HepG2 (cell line): ENCODE data around the gene SCUBE1. TPM values are rescaled to one million over a fixed set of nuclear protein-coding genes. Genes with fewer than 3 reads are reported as not detected.

ENCODE experiments used
- ATAD3A ChIP-seq: sonication (generic); formaldehyde crosslinking; IDR thresholded peaks from 2 replicates; pipeline ENCODE4 v1.4.0; 2020; ENCODE audit warnings: missing genetic modification reagents
- CBFB ChIP-seq: sonication (generic); formaldehyde crosslinking; IDR thresholded peaks from 2 replicates; pipeline ENCODE4 v1.4.0; 2020; ENCODE audit warnings: missing genetic modification reagents
- DNMT3B ChIP-seq: conservative IDR thresholded peaks from 2 replicates; pipeline ENCODE4 v1.6.1; 2016; ENCODE audit warnings: missing biosample characterization, control low read depth
- GMEB2 ChIP-seq: IDR thresholded peaks from 2 replicates; pipeline ENCODE4 v1.6.1; 2016; ENCODE audit warnings: missing biosample characterization, missing genetic modification reagents, low read depth
- HNRNPLL ChIP-seq: fragments of 200-400 bp; formaldehyde crosslinking; IDR thresholded peaks from 2 replicates; pipeline ENCODE4 v1.6.1; 2017; ENCODE audit warnings: mild to moderate bottlenecking, low read depth, low read length; ENCODE audit not compliant: poor library complexity, severe bottlenecking
- HOXA5 ChIP-seq: sonication (generic); formaldehyde crosslinking; IDR thresholded peaks from 2 replicates; pipeline ENCODE4 v1.4.0; 2020; ENCODE audit warnings: missing genetic modification reagents
- KDM6A ChIP-seq: IDR thresholded peaks from 2 replicates; pipeline ENCODE4 v1.6.1; 2016; ENCODE audit warnings: low read depth
- MEIS1 ChIP-seq: sonication (generic); formaldehyde crosslinking; IDR thresholded peaks from 2 replicates; pipeline ENCODE4 v1.9.0; 2021; ENCODE audit warnings: mild to moderate bottlenecking, missing genetic modification reagents, moderate library complexity, borderline replicate concordance
- REST ChIP-seq, 2 experiments: IDR thresholded peaks; 2 replicates each; pipeline ENCODE4 v1.6.1; 2011 to 2012; ENCODE audit warnings: low read length in 2 of 2, borderline replicate concordance in 1 of 2, low read depth in 1 of 2, mild to moderate bottlenecking in 1 of 2, moderate library complexity in 1 of 2
- ZNF24 ChIP-seq: fragments of 450-650 bp; IDR thresholded peaks from 2 replicates; pipeline ENCODE4 v1.6.1; 2017; ENCODE audit warnings: antibody characterized with exemption, mild to moderate bottlenecking
- ZNF891 ChIP-seq: sonication (generic); formaldehyde crosslinking; IDR thresholded peaks from 2 replicates; pipeline ENCODE4 v1.5.0; 2020; ENCODE audit warnings: mild to moderate bottlenecking, missing genetic modification reagents
- polyA plus RNA-seq, 8 experiments: library from polyadenylated mRNA; depleted of rRNA in 3 of 8; stranded (reverse) in 7 of 8; unstranded in 1 of 8; fragments of >200 nt; fragmentation: Illumina TruSeq in 4 of 8; extraction: Trizol in 4 of 8; gene quantifications; 2 replicates each; pipeline versions ENCODE4 v1.2.1 to v1.2.3, GENCODE V29; 2011 to 2016; ENCODE audit warnings: low read depth in 4 of 8, missing spikeins in 1 of 8, mixed read lengths in 1 of 8; ENCODE audit not compliant: insufficient read depth in 1 of 8
- total RNA-seq, 5 experiments: library from RNA; depleted of rRNA; stranded (reverse); fragments of >200 nt; fragmentation: Illumina TruSeq; extraction: Trizol; gene quantifications; 2 replicates each; pipeline ENCODE4 v1.2.3, GENCODE V29; 2016; ENCODE audit warnings: low read depth in 1 of 5
- TF ChIP-seq, protein P1 (sequence below): sonication (generic); formaldehyde crosslinking; IDR thresholded peaks from one replicate; pipeline ENCODE4 v1.5.1; 2020; ENCODE audit warnings: mild to moderate bottlenecking, missing genetic modification reagents; ENCODE audit errors: not compliant biosample characterization

SCUBE1 gene
- total and polyA plus RNA-seq, 2 of the 13 experiments (the other 11 are each of a cell fraction or from before 2014, with no cell fraction given) = under 0.01 to 0.05 TPM

DNA sequence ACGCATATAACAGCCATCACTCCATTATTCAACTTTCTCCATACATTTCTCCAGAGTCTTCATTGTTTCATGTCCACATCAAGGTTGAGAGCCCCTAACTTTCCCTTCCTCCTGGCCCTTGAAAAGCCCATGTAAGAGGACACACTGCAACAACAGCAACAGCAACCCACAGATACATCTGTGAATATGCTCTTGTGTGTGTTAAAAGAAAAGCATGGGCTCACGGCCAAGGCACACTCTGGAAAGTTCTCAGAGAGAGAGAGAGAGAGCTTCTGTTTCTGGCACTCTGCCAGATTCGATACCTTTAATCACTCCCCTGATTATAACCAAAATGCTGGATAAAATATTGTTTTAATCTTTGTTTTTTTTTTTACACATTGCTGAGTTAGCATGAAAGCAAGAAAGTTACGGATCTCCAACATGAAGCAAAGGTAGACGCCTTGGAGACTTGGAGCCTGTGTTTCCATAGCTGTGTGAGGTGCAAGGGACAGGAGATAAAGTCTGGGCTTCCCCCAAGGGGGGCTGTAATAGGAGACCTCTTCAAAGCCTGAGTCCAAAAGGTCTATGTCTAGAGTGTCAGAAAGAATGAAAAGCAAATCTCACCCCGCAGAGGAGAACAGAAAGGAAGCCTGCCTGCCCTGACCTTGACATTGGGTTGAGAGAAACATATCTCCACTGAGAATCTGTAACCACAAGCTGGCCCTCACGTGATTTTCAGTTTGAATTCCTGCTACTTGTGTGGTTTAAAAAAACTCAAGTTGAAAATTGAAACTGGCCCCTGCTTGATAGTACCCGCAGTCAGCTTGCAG is 34.9 kb upstream of the SCUBE1 start (continued):
- TF ChIP-seq, protein P1, sequence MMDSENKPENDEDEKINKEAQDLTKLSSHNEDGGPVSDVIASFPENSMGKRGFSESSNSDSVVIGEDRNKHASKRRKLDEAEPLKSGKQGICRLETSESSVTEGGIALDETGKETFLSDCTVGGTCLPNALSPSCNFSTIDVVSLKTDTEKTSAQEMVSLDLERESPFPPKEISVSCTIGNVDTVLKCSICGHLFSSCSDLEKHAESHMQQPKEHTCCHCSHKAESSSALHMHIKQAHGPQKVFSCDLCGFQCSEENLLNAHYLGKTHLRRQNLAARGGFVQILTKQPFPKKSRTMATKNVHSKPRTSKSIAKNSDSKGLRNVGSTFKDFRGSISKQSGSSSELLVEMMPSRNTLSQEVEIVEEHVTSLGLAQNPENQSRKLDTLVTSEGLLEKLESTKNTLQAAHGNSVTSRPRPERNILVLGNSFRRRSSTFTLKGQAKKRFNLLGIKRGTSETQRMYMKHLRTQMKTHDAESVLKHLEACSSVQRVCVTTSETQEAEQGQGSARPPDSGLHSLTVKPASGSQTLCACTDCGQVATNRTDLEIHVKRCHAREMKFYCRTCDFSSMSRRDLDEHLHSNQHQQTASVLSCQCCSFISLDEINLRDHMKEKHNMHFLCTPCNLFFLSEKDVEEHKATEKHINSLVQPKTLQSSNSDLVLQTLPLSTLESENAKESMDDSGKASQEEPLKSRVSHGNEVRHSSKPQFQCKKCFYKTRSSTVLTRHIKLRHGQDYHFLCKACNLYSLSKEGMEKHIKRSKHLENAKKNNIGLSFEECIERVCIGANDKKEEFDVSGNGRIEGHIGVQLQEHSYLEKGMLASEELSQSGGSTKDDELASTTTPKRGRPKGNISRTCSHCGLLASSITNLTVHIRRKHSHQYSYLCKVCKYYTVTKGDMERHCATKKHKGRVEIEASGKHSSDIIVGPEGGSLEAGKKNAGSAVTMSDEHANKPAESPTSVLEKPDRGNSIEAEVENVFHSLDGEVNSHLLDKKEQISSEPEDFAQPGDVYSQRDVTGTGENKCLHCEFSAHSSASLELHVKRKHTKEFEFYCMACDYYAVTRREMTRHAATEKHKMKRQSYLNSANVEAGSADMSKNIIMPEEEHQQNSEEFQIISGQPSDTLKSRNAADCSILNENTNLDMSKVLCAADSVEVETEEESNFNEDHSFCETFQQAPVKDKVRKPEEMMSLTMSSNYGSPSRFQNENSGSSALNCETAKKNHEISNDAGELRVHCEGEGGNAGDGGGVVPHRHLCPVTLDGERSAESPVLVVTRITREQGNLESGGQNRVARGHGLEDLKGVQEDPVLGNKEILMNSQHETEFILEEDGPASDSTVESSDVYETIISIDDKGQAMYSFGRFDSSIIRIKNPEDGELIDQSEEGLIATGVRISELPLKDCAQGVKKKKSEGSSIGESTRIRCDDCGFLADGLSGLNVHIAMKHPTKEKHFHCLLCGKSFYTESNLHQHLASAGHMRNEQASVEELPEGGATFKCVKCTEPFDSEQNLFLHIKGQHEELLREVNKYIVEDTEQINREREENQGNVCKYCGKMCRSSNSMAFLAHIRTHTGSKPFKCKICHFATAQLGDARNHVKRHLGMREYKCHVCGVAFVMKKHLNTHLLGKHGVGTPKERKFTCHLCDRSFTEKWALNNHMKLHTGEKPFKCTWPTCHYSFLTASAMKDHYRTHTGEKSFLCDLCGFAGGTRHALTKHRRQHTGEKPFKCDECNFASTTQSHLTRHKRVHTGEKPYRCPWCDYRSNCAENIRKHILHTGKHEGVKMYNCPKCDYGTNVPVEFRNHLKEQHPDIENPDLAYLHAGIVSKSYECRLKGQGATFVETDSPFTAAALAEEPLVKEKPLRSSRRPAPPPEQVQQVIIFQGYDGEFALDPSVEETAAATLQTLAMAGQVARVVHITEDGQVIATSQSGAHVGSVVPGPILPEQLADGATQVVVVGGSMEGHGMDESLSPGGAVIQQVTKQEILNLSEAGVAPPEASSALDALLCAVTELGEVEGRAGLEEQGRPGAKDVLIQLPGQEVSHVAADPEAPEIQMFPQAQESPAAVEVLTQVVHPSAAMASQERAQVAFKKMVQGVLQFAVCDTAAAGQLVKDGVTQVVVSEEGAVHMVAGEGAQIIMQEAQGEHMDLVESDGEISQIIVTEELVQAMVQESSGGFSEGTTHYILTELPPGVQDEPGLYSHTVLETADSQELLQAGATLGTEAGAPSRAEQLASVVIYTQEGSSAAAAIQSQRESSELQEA (CRISPR knock-in tag) = no peak
- TF ChIP-seq MEIS1 (0 out of 2 replicates have a peak, but pooled peaks have one; percentile 24), ZNF891 (CRISPR knock-in tag) (no peak), KDM6A (CRISPR knock-in tag) (peak; percentile 33; the same call in 1 of the 2 replicates), GMEB2 (CRISPR knock-in tag) (no peak), REST (IDR thresholded peaks at IDR 0.05; ENCODE audit: borderline replicate concordance in 1 of 2, low read depth in 1 of 2, low read length in 2 of 2) (no peak), DNMT3B (CRISPR knock-in tag) (no peak), HOXA5 (CRISPR knock-in tag) (0 out of 2 replicates have a peak, but pooled peaks have one; percentile 29), CBFB (CRISPR knock-in tag) (peak; percentile 81), ATAD3A (no peak), ZNF24 (no peak), HNRNPLL (no peak)
